Epithelial cell of proximal tubule (primary cell): ENCODE measurements around the gene MOB1B. TPM values are rescaled to one million over a fixed set of nuclear protein-coding genes. Genes with fewer than 3 reads are reported as not detected.
"Not testable (repeated sequence)": the region's sequence is repeated elsewhere in the genome, so short reads cannot be mapped to it uniquely, and the experiment has no call there.

Source experiments
- DNase-seq: peaks from one replicate; pipeline ENCODE4 v3.0.0-alpha.2; 2011; ENCODE audit warnings: low read depth
- H3K4me3 ChIP-seq: 2 replicates; pipeline ENCODE4 v1.5.1; 2011; ENCODE audit warnings: low read depth, mild to moderate bottlenecking, low read length
- CTCF ChIP-seq: conservative IDR thresholded peaks from 2 replicates; pipeline ENCODE4 v1.5.1; 2012; ENCODE audit warnings: low read depth, mild to moderate bottlenecking, low read length
- total RNA-seq: library from RNA; depleted of rRNA; stranded (reverse); fragments of >200 nt; gene quantifications from 2 replicates; pipeline ENCODE4 v1.2.3, GENCODE V29; 2015

MOB1B gene
- total RNA-seq, 1 donor from 2014 or later, result 8.3 TPM

- DNase-seq, result no peak
- H3K4me3 ChIP-seq, result no peak overlapping the region
- no peak for TF ChIP-seq CTCF
These were observed 104.2 kb downstream of the MOB1B start for GRCh38 chr4:71006203-71006907.

- no peak overlapping the region for H3K4me3 ChIP-seq
- TF ChIP-seq CTCF, result no peak
- DNase-seq, result no peak
These were observed 106.0 kb downstream of the MOB1B start for GRCh38 chr4:71008196-71008595.

GRCh38 chr4:71009086-71009485 lies 106.9 kb downstream of the MOB1B start:
- no peak for TF ChIP-seq CTCF
- no peak overlapping the region for H3K4me3 ChIP-seq
- no peak for DNase-seq

- DNase-seq, result no peak
- TF ChIP-seq CTCF, result peak; percentile 68
- H3K4me3 ChIP-seq, result no peak overlapping the region
These were observed 107.9 kb downstream of the MOB1B start for GRCh38 chr4:71009890-71010588.

GRCh38 chr4:71011451-71011850 lies 109.3 kb downstream of the MOB1B start:
- H3K4me3 ChIP-seq, result no peak overlapping the region
- TF ChIP-seq CTCF, result no peak
- no peak for DNase-seq

- DNase-seq, H3K4me3 ChIP-seq: not testable (repeated sequence)
These were observed 115.2 kb downstream of the MOB1B start for GRCh38 chr4:71017391-71017790.

- H3K4me3 ChIP-seq, result no peak overlapping the region
- no peak for DNase-seq
- TF ChIP-seq CTCF, result no peak
These were observed 118.4 kb downstream of the MOB1B start for GRCh38 chr4:71020611-71021010.
